Tibial nerve (tissue), 4 donors: ENCODE measurements around the gene ITPKB.

Experiments
- EP300 ChIP-seq, 2 donors: sonication (generic); formaldehyde crosslinking; IDR thresholded peaks; one replicate each; pipeline ENCODE4 v1.6.1; 2017; ENCODE audit warnings: antibody characterized with exemption in 2 of 2, mild to moderate bottlenecking in 1 of 2
- POLR2A ChIP-seq, 2 donors: fragments of 450-650 bp; IDR thresholded peaks; one replicate each; pipeline ENCODE4 v1.6.1; 2017; ENCODE audit warnings: antibody characterized with exemption in 2 of 2, mild to moderate bottlenecking in 2 of 2, moderate library complexity in 2 of 2
- TF ChIP-seq, protein P1 (sequence below), 5 experiments: fragments of 200-600 bp in 3 of 5; fragments of 450-650 bp in 2 of 5; sonication (generic) in 3 of 5; IDR thresholded peaks; one replicate each; pipeline ENCODE4 v1.5.1; 2016 to 2019; ENCODE audit warnings: antibody characterized with exemption in 5 of 5, mild to moderate bottlenecking in 3 of 5, moderate library complexity in 2 of 5

DNA sequence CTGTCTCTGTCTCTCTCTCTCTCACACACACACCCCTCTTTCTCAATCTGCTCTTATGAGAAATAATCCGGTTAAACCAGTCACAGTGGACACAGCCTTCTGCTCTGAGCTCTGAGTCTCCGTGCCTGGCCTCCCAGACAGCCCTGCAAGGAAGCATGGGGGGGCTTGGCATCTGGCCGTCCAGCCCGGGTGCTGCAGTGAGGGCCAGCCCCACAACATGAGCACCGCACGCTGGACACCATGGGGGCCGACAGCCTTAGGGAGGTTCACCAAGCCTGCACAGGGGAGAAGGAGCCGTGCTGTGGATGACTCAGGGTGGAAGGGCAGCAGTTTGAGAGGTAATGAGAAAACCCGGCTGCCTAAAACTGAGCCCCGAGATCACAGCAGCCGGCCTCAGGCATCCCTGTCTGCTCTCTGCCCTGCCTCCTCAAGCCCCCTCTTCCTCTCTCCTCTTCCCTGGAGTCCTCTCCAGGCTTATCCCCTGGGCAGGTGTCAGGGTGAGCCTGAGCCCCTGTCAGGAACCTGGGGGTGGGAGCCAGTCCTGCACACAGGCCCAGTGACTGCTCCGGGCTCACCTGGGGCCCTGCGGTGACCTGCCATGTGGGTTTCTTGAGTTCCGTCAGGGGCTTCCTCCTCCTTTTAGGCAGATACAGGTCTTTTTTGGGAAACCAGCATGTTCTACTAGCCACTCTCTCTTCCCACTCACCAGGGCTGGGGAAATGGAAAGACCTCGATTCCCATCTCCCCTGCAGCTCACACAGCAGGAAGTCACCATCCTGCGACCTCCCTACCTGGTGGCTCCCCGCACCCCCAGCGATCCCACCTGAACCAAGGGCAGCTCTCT is 92.8 kb downstream of the ITPKB start:
- TF ChIP-seq POLR2A (IDR thresholded peaks at IDR 0.05): no peak
- TF ChIP-seq, protein P1, sequence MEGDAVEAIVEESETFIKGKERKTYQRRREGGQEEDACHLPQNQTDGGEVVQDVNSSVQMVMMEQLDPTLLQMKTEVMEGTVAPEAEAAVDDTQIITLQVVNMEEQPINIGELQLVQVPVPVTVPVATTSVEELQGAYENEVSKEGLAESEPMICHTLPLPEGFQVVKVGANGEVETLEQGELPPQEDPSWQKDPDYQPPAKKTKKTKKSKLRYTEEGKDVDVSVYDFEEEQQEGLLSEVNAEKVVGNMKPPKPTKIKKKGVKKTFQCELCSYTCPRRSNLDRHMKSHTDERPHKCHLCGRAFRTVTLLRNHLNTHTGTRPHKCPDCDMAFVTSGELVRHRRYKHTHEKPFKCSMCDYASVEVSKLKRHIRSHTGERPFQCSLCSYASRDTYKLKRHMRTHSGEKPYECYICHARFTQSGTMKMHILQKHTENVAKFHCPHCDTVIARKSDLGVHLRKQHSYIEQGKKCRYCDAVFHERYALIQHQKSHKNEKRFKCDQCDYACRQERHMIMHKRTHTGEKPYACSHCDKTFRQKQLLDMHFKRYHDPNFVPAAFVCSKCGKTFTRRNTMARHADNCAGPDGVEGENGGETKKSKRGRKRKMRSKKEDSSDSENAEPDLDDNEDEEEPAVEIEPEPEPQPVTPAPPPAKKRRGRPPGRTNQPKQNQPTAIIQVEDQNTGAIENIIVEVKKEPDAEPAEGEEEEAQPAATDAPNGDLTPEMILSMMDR (IDR thresholded peaks at IDR 0.05): no peak
- no peak for TF ChIP-seq EP300 (IDR thresholded peaks at IDR 0.05)
